ENCODE data around the gene IGF2. TPM values are rescaled to one million over a fixed set of nuclear protein-coding genes. Genes with fewer than 3 reads are reported as not detected.

IGF2 gene
- not detected for total RNA-seq

- H3K4me3 Mint-ChIP-seq, result no peak within 1 kb of the TSS
- H3K27ac Mint-ChIP-seq, result no peak within 1 kb of the TSS
- peaks cover 58% of the 10 kb centered on the region for H3K27me3 Mint-ChIP-seq (ENCODE audit: low read depth)
- peaks cover 10% of the 10 kb centered on the region for H3K4me1 Mint-ChIP-seq (ENCODE audit: low read depth)
- POLR2A ChIA-PET, result no interaction called here
- DNase-seq, result no peak
- peak; percentile 25 for ATAC-seq
- no peaks in the 10 kb centered on the region for H3K36me3 Mint-ChIP-seq (ENCODE audit: low read depth)
- H3K9me3 Mint-ChIP-seq (ENCODE audit: insufficient read depth), result no peaks in the 10 kb centered on the region
- CTCF ChIA-PET, result no interaction called here
These were observed at the start of gene IGF2 for GRCh38 chr11:2139123-2139521. Gene IGF2 (minus strand): TSS chr11:2139389. CDS start chr11:2135523, 3,866 bp downstream.

- ChIA-PET CTCF (no interaction called here), POLR2A (no interaction called here)
- no peak for DNase-seq
- Mint-ChIP-seq H3K27me3 (ENCODE audit: low read depth) (peaks cover 5% of the 10 kb centered on the region), H3K4me1 (ENCODE audit: low read depth) (no peaks in the 10 kb centered on the region), H3K4me3 (no peak overlapping the region), H3K9me3 (ENCODE audit: insufficient read depth) (no peaks in the 10 kb centered on the region), H3K36me3 (ENCODE audit: low read depth) (no peaks in the 10 kb centered on the region), H3K27ac (no peak overlapping the region)
- ATAC-seq, result no peak
These were observed 49.6 kb upstream of the IGF2 start for GRCh38 chr11:2188745-2189144.

GRCh38 chr11:2187280-2187707, 48.1 kb upstream of the IGF2 start:
- no peak overlapping the region for H3K4me3 Mint-ChIP-seq
- H3K9me3 Mint-ChIP-seq (ENCODE audit: insufficient read depth), result no peaks in the 10 kb centered on the region
- ATAC-seq (no peak), DNase-seq (no peak)
- ChIA-PET CTCF (interaction anchor here (1.0 to 2.7 kb wide), 5 partner anchors 112 to 535 kb away, joined by 3 to 14 read pairs (median 5); no protein-coding TSS in a partner anchor), POLR2A (no interaction called here)
- H3K4me1 Mint-ChIP-seq (ENCODE audit: low read depth), result no peaks in the 10 kb centered on the region
- peaks cover 5% of the 10 kb centered on the region for H3K27me3 Mint-ChIP-seq (ENCODE audit: low read depth)
- H3K27ac Mint-ChIP-seq, result no peak overlapping the region
- no peaks in the 10 kb centered on the region for H3K36me3 Mint-ChIP-seq (ENCODE audit: low read depth)

- no peaks in the 10 kb centered on the region for H3K4me1 Mint-ChIP-seq (ENCODE audit: low read depth)
- H3K9me3 Mint-ChIP-seq (ENCODE audit: insufficient read depth), result no peaks in the 10 kb centered on the region
- CTCF ChIA-PET, result interaction anchor here (0.6 to 2.7 kb wide), 10 partner anchors 9 to 534 kb away, joined by 3 to 14 read pairs (median 4); no protein-coding TSS in a partner anchor
- H3K27ac Mint-ChIP-seq, result no peak overlapping the region
- H3K36me3 Mint-ChIP-seq (ENCODE audit: low read depth), result no peaks in the 10 kb centered on the region
- POLR2A ChIA-PET, result no interaction called here
- peak; percentile 61 for DNase-seq
- H3K4me3 Mint-ChIP-seq, result no peak overlapping the region
- peak; percentile 81 for ATAC-seq
- peaks cover 5% of the 10 kb centered on the region for H3K27me3 Mint-ChIP-seq (ENCODE audit: low read depth)
These were observed 47.6 kb upstream of the IGF2 start for GRCh38 chr11:2186669-2187279.

GRCh38 chr11:2185324-2186085, 46.3 kb upstream of the IGF2 start:
- no peaks in the 10 kb centered on the region for H3K9me3 Mint-ChIP-seq (ENCODE audit: insufficient read depth)
- ATAC-seq, result no peak
- H3K27ac Mint-ChIP-seq, result no peak overlapping the region
- DNase-seq, result no peak
- CTCF ChIA-PET, result interaction anchor here (1.4 to 2.7 kb wide), 6 partner anchors 10 to 533 kb away, joined by 3 to 14 read pairs (median 4); no protein-coding TSS in a partner anchor
- POLR2A ChIA-PET, result no interaction called here
- no peaks in the 10 kb centered on the region for H3K4me1 Mint-ChIP-seq (ENCODE audit: low read depth)
- no peak overlapping the region for H3K4me3 Mint-ChIP-seq
- H3K36me3 Mint-ChIP-seq (ENCODE audit: low read depth), result no peaks in the 10 kb centered on the region
- peaks cover 3% of the 10 kb centered on the region for H3K27me3 Mint-ChIP-seq (ENCODE audit: low read depth)

GRCh38 chr11:2182692-2183474, 43.7 kb upstream of the IGF2 start:
- POLR2A ChIA-PET, result no interaction called here
- Mint-ChIP-seq H3K27ac (no peak overlapping the region), H3K4me1 (ENCODE audit: low read depth) (no peaks in the 10 kb centered on the region), H3K4me3 (no peak overlapping the region), H3K9me3 (ENCODE audit: insufficient read depth) (no peaks in the 10 kb centered on the region), H3K27me3 (ENCODE audit: low read depth) (peaks cover 3% of the 10 kb centered on the region), H3K36me3 (ENCODE audit: low read depth) (no peaks in the 10 kb centered on the region)
- ATAC-seq, result no peak
- no peak for DNase-seq
- CTCF ChIA-PET, result no interaction called here

GRCh38 chr11:2182075-2182474, 42.9 kb upstream of the IGF2 start:
- no peaks in the 10 kb centered on the region for H3K4me1 Mint-ChIP-seq (ENCODE audit: low read depth)
- no peaks in the 10 kb centered on the region for H3K9me3 Mint-ChIP-seq (ENCODE audit: insufficient read depth)
- no peak overlapping the region for H3K27ac Mint-ChIP-seq
- POLR2A ChIA-PET, result no interaction called here
- CTCF ChIA-PET, result no interaction called here
- DNase-seq (no peak), ATAC-seq (no peak)
- H3K27me3 Mint-ChIP-seq (ENCODE audit: low read depth), result peaks cover 3% of the 10 kb centered on the region
- no peak overlapping the region for H3K4me3 Mint-ChIP-seq
- H3K36me3 Mint-ChIP-seq (ENCODE audit: low read depth), result no peaks in the 10 kb centered on the region

GRCh38 chr11:2180789-2181370, 41.7 kb upstream of the IGF2 start:
- Mint-ChIP-seq H3K4me1 (ENCODE audit: low read depth) (no peaks in the 10 kb centered on the region), H3K27me3 (ENCODE audit: low read depth) (no peaks in the 10 kb centered on the region), H3K27ac (no peak overlapping the region), H3K4me3 (no peak overlapping the region), H3K9me3 (ENCODE audit: insufficient read depth) (no peaks in the 10 kb centered on the region), H3K36me3 (ENCODE audit: low read depth) (no peaks in the 10 kb centered on the region)
- no peak for DNase-seq
- ATAC-seq, result no peak
- ChIA-PET POLR2A (no interaction called here), CTCF (no interaction called here)

GRCh38 chr11:2180347-2180746, 41.2 kb upstream of the IGF2 start:
- no peaks in the 10 kb centered on the region for H3K4me1 Mint-ChIP-seq (ENCODE audit: low read depth)

GRCh38 chr11:2179516-2179915, 40.3 kb upstream of the IGF2 start:
- CTCF ChIA-PET, result no interaction called here

More at GRCh38 chr11:2180347-2180746, 41.2 kb upstream of the IGF2 start:
- DNase-seq, result no peak
- no peaks in the 10 kb centered on the region for H3K9me3 Mint-ChIP-seq (ENCODE audit: insufficient read depth)
- H3K4me3 Mint-ChIP-seq, result no peak overlapping the region
- ChIA-PET POLR2A (no interaction called here), CTCF (no interaction called here)
- H3K27me3 Mint-ChIP-seq (ENCODE audit: low read depth), result no peaks in the 10 kb centered on the region
- ATAC-seq, result no peak
- H3K27ac Mint-ChIP-seq, result no peak overlapping the region
- H3K36me3 Mint-ChIP-seq (ENCODE audit: low read depth), result no peaks in the 10 kb centered on the region

GRCh38 chr11:2178906-2179494, 39.8 kb upstream of the IGF2 start:
- H3K4me1 Mint-ChIP-seq (ENCODE audit: low read depth), result no peaks in the 10 kb centered on the region
- CTCF ChIA-PET, result no interaction called here

More at GRCh38 chr11:2179516-2179915, 40.3 kb upstream of the IGF2 start:
- Mint-ChIP-seq H3K9me3 (ENCODE audit: insufficient read depth) (no peaks in the 10 kb centered on the region), H3K4me3 (no peak overlapping the region), H3K36me3 (ENCODE audit: low read depth) (no peaks in the 10 kb centered on the region), H3K27me3 (ENCODE audit: low read depth) (no peaks in the 10 kb centered on the region), H3K27ac (no peak overlapping the region), H3K4me1 (ENCODE audit: low read depth) (no peaks in the 10 kb centered on the region)
- no peak for DNase-seq
- ATAC-seq, result no peak
- POLR2A ChIA-PET, result no interaction called here

More at GRCh38 chr11:2178906-2179494, 39.8 kb upstream of the IGF2 start:
- POLR2A ChIA-PET, result no interaction called here
- no peaks in the 10 kb centered on the region for H3K27me3 Mint-ChIP-seq (ENCODE audit: low read depth)
- no peaks in the 10 kb centered on the region for H3K9me3 Mint-ChIP-seq (ENCODE audit: insufficient read depth)
- no peak overlapping the region for H3K27ac Mint-ChIP-seq
- H3K4me3 Mint-ChIP-seq, result no peak overlapping the region
- no peak for DNase-seq
- ATAC-seq, result peak; percentile 19
- H3K36me3 Mint-ChIP-seq (ENCODE audit: low read depth), result no peaks in the 10 kb centered on the region
